HepG2 (cell line): ENCODE data around the gene TSN. TPM values are rescaled to one million over a fixed set of nuclear protein-coding genes. Genes with fewer than 3 reads are reported as not detected.

ENCODE experiments used
- ATAC-seq: fragments of 200-7000 bp; cut with Tn5 transposase; 3 replicates; pipeline ENCODE4 v1.9.1; 2020; ENCODE audit warnings: mild to moderate bottlenecking, moderate library complexity
- BruUV-seq: library from RNA; stranded (reverse); fragments of 400-500 nt; replicated peaks from 2 replicates; lab custom pipeline; 2021; lab: Mats Ljungman, UMichigan
- CTCF ChIA-PET: fragments of 300-600 bp; formaldehyde crosslinking; extraction: SDS; loops from one replicate; lab custom pipeline; 2021; ENCODE audit warnings: low total read pairs, inconsistent platforms, low intra/inter-chr PET ratio; lab: Yijun Ruan, JAX
- POLR2A ChIA-PET: fragments of 350-600 bp; sonication (Branson Sonifier 250); formaldehyde crosslinking; loops from one replicate; lab custom pipeline; 2020; ENCODE audit warnings: antibody characterized with exemption, inconsistent platforms; lab: Yijun Ruan, JAX
- DNase-seq: peaks from one replicate; pipeline ENCODE4 v3.0.0-alpha.2; 2015; ENCODE audit warnings: low spot score
- FAIRE-seq: peaks from 3 replicates; lab custom pipeline; 2011; peaks lifted over from hg19 to GRCh38; lab: Jason Lieb, UNC
- H2AFZ ChIP-seq: one replicate; pipeline ENCODE4 v1.6.1; 2011; ENCODE audit warnings: low read length, inconsistent platforms
- H3K27ac ChIP-seq: fragments of 300-600 bp; 3 replicates; pipeline ENCODE4 v1.8.0; 2011; ENCODE audit warnings: mixed run types, mild to moderate bottlenecking, mixed read lengths, low read length, inconsistent platforms; ENCODE audit not compliant: insufficient read depth; ENCODE audit errors: extremely low read length
- H3K27me3 ChIP-seq, 2 experiments: fragments of 200-600 bp in 1 of 2; 2 replicates in 1 of 2; 3 replicates in 1 of 2; pipeline versions ENCODE4 v1.6.0 to v1.8.0; 2011; ENCODE audit warnings: low read length in 2 of 2, mild to moderate bottlenecking in 2 of 2, moderate library complexity in 2 of 2, inconsistent platforms in 1 of 2; ENCODE audit not compliant: insufficient read depth in 2 of 2, control insufficient read depth in 1 of 2
- H3K36me3 ChIP-seq, 2 experiments: fragments of 200-600 bp in 1 of 2; replicated peaks in 1 of 2; 2 replicates in 1 of 2; 3 replicates in 1 of 2; pipeline versions ENCODE4 v1.5.1 to v1.8.0; 2011; ENCODE audit warnings: low read length in 2 of 2, inconsistent platforms in 1 of 2; ENCODE audit not compliant: insufficient read depth in 2 of 2, control insufficient read depth in 1 of 2
- H3K4me1 ChIP-seq: 2 replicates; pipeline ENCODE4 v1.5.1; 2012; ENCODE audit warnings: low read length, inconsistent platforms; ENCODE audit not compliant: insufficient read depth
- H3K4me2 ChIP-seq: 2 replicates; pipeline ENCODE4 v1.6.0; 2011; ENCODE audit warnings: low read depth, low read length, inconsistent platforms
- H3K4me3 ChIP-seq, 3 experiments: fragments of 200-600 bp in 1 of 3; sonication (generic), shearing (Covaris generic) in 1 of 3; replicated peaks in 1 of 3; 2 replicates each; pipeline ENCODE4 v1.5.1; 2011 to 2016; ENCODE audit warnings: low read length in 3 of 3, inconsistent platforms in 2 of 3, low read depth in 2 of 3, mild to moderate bottlenecking in 2 of 3, control low read depth in 1 of 3, mixed read lengths in 1 of 3; ENCODE audit not compliant: insufficient read depth in 1 of 3
- H3K79me2 ChIP-seq: one replicate; pipeline ENCODE4 v1.6.1; 2011; ENCODE audit warnings: low read length, inconsistent platforms; ENCODE audit not compliant: insufficient read depth
- H3K9ac ChIP-seq: 2 replicates; pipeline ENCODE4 v1.6.0; 2011; ENCODE audit warnings: mild to moderate bottlenecking, low read depth, low read length, inconsistent platforms; ENCODE audit not compliant: insufficient read depth
- H3K9me3 ChIP-seq: 2 replicates; pipeline ENCODE4 v1.5.1; 2012; ENCODE audit warnings: mild to moderate bottlenecking, low read length
- H4K20me1 ChIP-seq: 2 replicates; pipeline ENCODE4 v1.6.0; 2011; ENCODE audit warnings: inconsistent platforms, mild to moderate bottlenecking, low read length, moderate library complexity; ENCODE audit not compliant: insufficient read depth
- EP300 ChIP-seq, 3 experiments: sonication (generic) in 1 of 3; formaldehyde crosslinking in 1 of 3; IDR thresholded peaks; 2 replicates each; pipeline versions ENCODE4 v1.5.1 to v1.6.1; 2011 to 2020; ENCODE audit warnings: low read depth in 2 of 3, low read length in 2 of 3, borderline replicate concordance in 1 of 3, improper control_type of control experiment in 1 of 3, mild to moderate bottlenecking in 1 of 3, missing genetic modification reagents in 1 of 3, moderate library complexity in 1 of 3
- HMG20A ChIP-seq: IDR thresholded peaks from 2 replicates; pipeline ENCODE4 v1.6.1; 2016; ENCODE audit warnings: borderline replicate concordance
- NFIC ChIP-seq: IDR thresholded peaks from 2 replicates; pipeline ENCODE4 v1.6.1; 2012; ENCODE audit warnings: mild to moderate bottlenecking, low read length, inconsistent platforms
- NR2F1 ChIP-seq, 2 experiments: fragments of 450-650 bp in 1 of 2; formaldehyde crosslinking in 1 of 2; IDR thresholded peaks; 2 replicates each; pipeline versions ENCODE4 v1.5.0 to v1.6.1; 2016 to 2020; ENCODE audit warnings: mild to moderate bottlenecking in 1 of 2, missing compliant biosample characterization in 1 of 2, missing genetic modification reagents in 1 of 2, moderate library complexity in 1 of 2
- PCBP2 ChIP-seq: fragments of 200-400 bp; formaldehyde crosslinking; optimal IDR thresholded peaks from 2 replicates; pipeline ENCODE3; 2018; ENCODE audit warnings: low read length, low read depth; ENCODE audit not compliant: poor library complexity, severe bottlenecking
- SALL1 ChIP-seq: sonication (generic); formaldehyde crosslinking; IDR thresholded peaks from 2 replicates; pipeline ENCODE4 v1.8.0; 2022; ENCODE audit warnings: mild to moderate bottlenecking, missing genetic modification reagents
- SKI ChIP-seq: fragments of 450-650 bp; IDR thresholded peaks from one replicate; pipeline ENCODE4 v1.6.1; 2018; ENCODE audit warnings: mild to moderate bottlenecking; ENCODE audit not compliant: partially characterized antibody
- SP4 ChIP-seq: sonication (generic); formaldehyde crosslinking; IDR thresholded peaks from 2 replicates; pipeline ENCODE4 v1.8.1; 2023; ENCODE audit warnings: mild to moderate bottlenecking, missing genetic modification reagents
- ZBTB8A ChIP-seq: sonication (generic); formaldehyde crosslinking; IDR thresholded peaks from 2 replicates; pipeline ENCODE4 v1.4.0; 2020; ENCODE audit warnings: mild to moderate bottlenecking, low read depth, missing genetic modification reagents, borderline replicate concordance
- ZFP41 ChIP-seq: sonication (generic); formaldehyde crosslinking; IDR thresholded peaks from 2 replicates; pipeline ENCODE4 v1.4.0; 2020; ENCODE audit warnings: mild to moderate bottlenecking, missing genetic modification reagents, borderline replicate concordance
- ZNF34 ChIP-seq: sonication (generic); formaldehyde crosslinking; IDR thresholded peaks from 2 replicates; pipeline ENCODE4 v1.4.0; 2020; ENCODE audit warnings: mild to moderate bottlenecking, missing genetic modification reagents, borderline replicate concordance
- ZNF83 ChIP-seq: sonication (generic); formaldehyde crosslinking; IDR thresholded peaks from 2 replicates; pipeline ENCODE4 v1.4.0; 2020; ENCODE audit warnings: missing genetic modification reagents, mild to moderate bottlenecking, borderline replicate concordance
- WGBS: methylation state at CpG from one replicate; pipeline ENCODE4 v1.1.6; 2017; ENCODE audit warnings: low lambda C conversion rate; 5-methylcytosine and 5-hydroxymethylcytosine counted together
- in situ Hi-C: cut with HindIII; loops from 2 replicates; pipeline ENCODE4 v1.10.0; 2017; ENCODE audit warnings: low pct_unique_long_range_greater_than_20kb; ENCODE audit not compliant: extremely low pct_ligation_motif_present
- intact Hi-C: fragments of 100-400 bp; cut with micrococcal nuclease; formaldehyde crosslinking; loops from one replicate; pipeline ENCODE4 v1.10.0; 2022; ENCODE audit not compliant: unreplicated experiment
- polyA plus RNA-seq, 8 experiments: library from polyadenylated mRNA; depleted of rRNA in 3 of 8; stranded (reverse) in 7 of 8; unstranded in 1 of 8; fragments of >200 nt; fragmentation: Illumina TruSeq in 4 of 8; extraction: Trizol in 4 of 8; gene quantifications; 2 replicates each; pipeline versions ENCODE4 v1.2.1 to v1.2.3, GENCODE V29; 2011 to 2016; ENCODE audit warnings: low read depth in 4 of 8, missing spikeins in 1 of 8, mixed read lengths in 1 of 8; ENCODE audit not compliant: insufficient read depth in 1 of 8
- total RNA-seq, 5 experiments: library from RNA; depleted of rRNA; stranded (reverse); fragments of >200 nt; fragmentation: Illumina TruSeq; extraction: Trizol; gene quantifications; 2 replicates each; pipeline ENCODE4 v1.2.3, GENCODE V29; 2016; ENCODE audit warnings: low read depth in 1 of 5
- TF ChIP-seq, protein P1 (sequence below): sonication (generic); formaldehyde crosslinking; IDR thresholded peaks from 2 replicates; pipeline ENCODE4 v1.9.0; 2022; ENCODE audit warnings: low read depth, missing genetic modification reagents
- TF ChIP-seq, protein P2 (sequence below): IDR thresholded peaks from 2 replicates; pipeline ENCODE4 v1.6.1; 2016; ENCODE audit warnings: missing compliant biosample characterization, missing genetic modification reagents, borderline replicate concordance
- TF ChIP-seq, protein P3 (sequence below): sonication (generic); formaldehyde crosslinking; IDR thresholded peaks from 2 replicates; pipeline ENCODE4 v1.5.0; 2020; ENCODE audit warnings: missing genetic modification reagents

TSN gene
- total and polyA plus RNA-seq, 2 of the 13 experiments (the other 11 are each of a cell fraction or from before 2014, with no cell fraction given), result 56.4 to 115 TPM

DNA sequence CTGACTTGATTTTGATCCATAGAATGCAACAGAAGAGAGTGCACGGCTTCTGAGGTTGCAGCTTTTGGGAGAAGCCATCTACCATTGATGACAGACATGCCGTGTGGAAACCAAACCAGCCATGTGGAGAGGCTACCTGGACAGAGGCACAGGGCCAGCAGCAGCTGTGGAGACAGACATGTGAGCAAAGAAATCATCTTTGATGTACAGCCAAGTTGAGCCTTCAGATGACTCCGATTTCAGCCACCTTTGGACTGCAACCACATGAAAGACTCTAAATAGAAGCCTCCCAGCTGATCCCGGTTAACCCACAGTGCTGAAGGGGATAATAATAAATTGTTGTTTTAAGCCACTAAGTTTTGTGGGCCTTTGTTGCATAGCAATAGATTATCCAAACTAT, 54.2 kb downstream of the TSN start:
- Histone ChIP-seq H3K9me3 (no peaks in the 10 kb centered on the region), H2AFZ (no peak overlapping the region), H3K4me2 (peak overlapping the region; percentile 0; the same call in 1 of the 2 replicates), H3K36me3 (no peaks in the 10 kb centered on the region), H4K20me1 (no peaks in the 10 kb centered on the region), H3K27ac (no peak overlapping the region), H3K9ac (no peak overlapping the region), H3K27me3 (no peaks in the 10 kb centered on the region), H3K79me2 (no peaks in the 10 kb centered on the region), H3K4me1 (peaks cover 22% of the 10 kb centered on the region), H3K4me3 (no peak overlapping the region)
- no TSS peak for BruUV-seq
- intact Hi-C loops (loop anchor here (2.0 kb wide), 1 partner anchor 641 kb away; no protein-coding TSS in a partner anchor), in situ Hi-C loops (no loop called here)
- 0% methylated on average over 4 of the region's 4 CpGs for WGBS
- POLR2A ChIA-PET, result no interaction called here
- FAIRE-seq (no peak), DNase-seq (peak; percentile 79), ATAC-seq (peak; percentile 83)
- CTCF ChIA-PET, result no interaction called here
- TF ChIP-seq, protein P1, sequence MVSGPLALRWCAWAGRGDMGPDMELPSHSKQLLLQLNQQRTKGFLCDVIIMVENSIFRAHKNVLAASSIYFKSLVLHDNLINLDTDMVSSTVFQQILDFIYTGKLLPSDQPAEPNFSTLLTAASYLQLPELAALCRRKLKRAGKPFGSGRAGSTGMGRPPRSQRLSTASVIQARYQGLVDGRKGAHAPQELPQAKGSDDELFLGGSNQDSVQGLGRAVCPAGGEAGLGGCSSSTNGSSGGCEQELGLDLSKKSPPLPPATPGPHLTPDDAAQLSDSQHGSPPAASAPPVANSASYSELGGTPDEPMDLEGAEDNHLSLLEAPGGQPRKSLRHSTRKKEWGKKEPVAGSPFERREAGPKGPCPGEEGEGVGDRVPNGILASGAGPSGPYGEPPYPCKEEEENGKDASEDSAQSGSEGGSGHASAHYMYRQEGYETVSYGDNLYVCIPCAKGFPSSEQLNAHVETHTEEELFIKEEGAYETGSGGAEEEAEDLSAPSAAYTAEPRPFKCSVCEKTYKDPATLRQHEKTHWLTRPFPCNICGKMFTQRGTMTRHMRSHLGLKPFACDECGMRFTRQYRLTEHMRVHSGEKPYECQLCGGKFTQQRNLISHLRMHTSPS (CRISPR knock-in tag), result no peak
- no peak for TF ChIP-seq PCBP2
- no peak for TF ChIP-seq EP300 (IDR thresholded peaks at IDR 0.05; ENCODE audit: low read depth in 2 of 2, low read length in 2 of 2)
- TF ChIP-seq EP300 (CRISPR knock-in tag; IDR thresholded peaks at IDR 0.05; ENCODE audit: borderline replicate concordance), result no peak
- no peak for TF ChIP-seq ZNF83
- TF ChIP-seq ZFP41 (CRISPR knock-in tag), result no peak
- TF ChIP-seq SKI, result peak; percentile 32
- TF ChIP-seq ZBTB8A, result no peak
- TF ChIP-seq, protein P2, sequence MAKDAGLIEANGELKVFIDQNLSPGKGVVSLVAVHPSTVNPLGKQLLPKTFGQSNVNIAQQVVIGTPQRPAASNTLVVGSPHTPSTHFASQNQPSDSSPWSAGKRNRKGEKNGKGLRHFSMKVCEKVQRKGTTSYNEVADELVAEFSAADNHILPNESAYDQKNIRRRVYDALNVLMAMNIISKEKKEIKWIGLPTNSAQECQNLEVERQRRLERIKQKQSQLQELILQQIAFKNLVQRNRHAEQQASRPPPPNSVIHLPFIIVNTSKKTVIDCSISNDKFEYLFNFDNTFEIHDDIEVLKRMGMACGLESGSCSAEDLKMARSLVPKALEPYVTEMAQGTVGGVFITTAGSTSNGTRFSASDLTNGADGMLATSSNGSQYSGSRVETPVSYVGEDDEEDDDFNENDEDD (CRISPR knock-in tag), result no peak
- peak; percentile 74 for TF ChIP-seq HMG20A (CRISPR knock-in tag)
- no peak for TF ChIP-seq SP4 (CRISPR knock-in tag)
- 0 out of 2 replicates have a peak, but pooled peaks have one; percentile 43 for TF ChIP-seq SALL1
- TF ChIP-seq, protein P3, sequence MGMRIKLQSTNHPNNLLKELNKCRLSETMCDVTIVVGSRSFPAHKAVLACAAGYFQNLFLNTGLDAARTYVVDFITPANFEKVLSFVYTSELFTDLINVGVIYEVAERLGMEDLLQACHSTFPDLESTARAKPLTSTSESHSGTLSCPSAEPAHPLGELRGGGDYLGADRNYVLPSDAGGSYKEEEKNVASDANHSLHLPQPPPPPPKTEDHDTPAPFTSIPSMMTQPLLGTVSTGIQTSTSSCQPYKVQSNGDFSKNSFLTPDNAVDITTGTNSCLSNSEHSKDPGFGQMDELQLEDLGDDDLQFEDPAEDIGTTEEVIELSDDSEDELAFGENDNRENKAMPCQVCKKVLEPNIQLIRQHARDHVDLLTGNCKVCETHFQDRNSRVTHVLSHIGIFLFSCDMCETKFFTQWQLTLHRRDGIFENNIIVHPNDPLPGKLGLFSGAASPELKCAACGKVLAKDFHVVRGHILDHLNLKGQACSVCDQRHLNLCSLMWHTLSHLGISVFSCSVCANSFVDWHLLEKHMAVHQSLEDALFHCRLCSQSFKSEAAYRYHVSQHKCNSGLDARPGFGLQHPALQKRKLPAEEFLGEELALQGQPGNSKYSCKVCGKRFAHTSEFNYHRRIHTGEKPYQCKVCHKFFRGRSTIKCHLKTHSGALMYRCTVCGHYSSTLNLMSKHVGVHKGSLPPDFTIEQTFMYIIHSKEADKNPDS (CRISPR knock-in tag), result no peak
- TF ChIP-seq ZNF34 (CRISPR knock-in tag), result no peak
- peak; percentile 67 for TF ChIP-seq NFIC
- TF ChIP-seq NR2F1 (CRISPR knock-in tag; IDR thresholded peaks at IDR 0.05), result peak in 1 of 2 experiments; percentile 34; a peak in 1 of 4 replicates
